ENCODE measurements around the gene TRABD2B. TPM values are rescaled to one million over a fixed set of nuclear protein-coding genes. Genes with fewer than 3 reads are reported as not detected.

TRABD2B gene
- total RNA-seq, 1 experiment from 2014 or later = not detected

DNA sequence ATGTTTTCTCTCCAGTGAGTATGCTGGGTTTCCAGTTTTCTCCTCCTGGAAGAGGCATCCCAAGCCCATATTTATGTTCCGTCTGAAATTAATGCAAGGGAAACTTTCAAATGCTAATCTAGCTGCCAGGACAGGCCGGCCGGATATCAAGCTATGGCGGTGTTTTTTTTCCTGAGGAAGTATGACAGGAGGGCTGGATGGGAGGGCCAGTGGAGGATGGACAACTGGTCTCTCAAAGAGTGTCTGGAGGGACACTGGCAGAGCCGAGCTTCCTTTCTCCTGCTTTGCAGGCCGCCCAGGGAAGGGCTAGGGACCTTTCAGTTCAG lies 212.7 kb downstream of the TRABD2B start:
- intact Hi-C loops (cut with micrococcal nuclease; ENCODE audit: unreplicated experiment) = no loop called here
- no peak for DNase-seq (ENCODE audit: low spot score)

DNA sequence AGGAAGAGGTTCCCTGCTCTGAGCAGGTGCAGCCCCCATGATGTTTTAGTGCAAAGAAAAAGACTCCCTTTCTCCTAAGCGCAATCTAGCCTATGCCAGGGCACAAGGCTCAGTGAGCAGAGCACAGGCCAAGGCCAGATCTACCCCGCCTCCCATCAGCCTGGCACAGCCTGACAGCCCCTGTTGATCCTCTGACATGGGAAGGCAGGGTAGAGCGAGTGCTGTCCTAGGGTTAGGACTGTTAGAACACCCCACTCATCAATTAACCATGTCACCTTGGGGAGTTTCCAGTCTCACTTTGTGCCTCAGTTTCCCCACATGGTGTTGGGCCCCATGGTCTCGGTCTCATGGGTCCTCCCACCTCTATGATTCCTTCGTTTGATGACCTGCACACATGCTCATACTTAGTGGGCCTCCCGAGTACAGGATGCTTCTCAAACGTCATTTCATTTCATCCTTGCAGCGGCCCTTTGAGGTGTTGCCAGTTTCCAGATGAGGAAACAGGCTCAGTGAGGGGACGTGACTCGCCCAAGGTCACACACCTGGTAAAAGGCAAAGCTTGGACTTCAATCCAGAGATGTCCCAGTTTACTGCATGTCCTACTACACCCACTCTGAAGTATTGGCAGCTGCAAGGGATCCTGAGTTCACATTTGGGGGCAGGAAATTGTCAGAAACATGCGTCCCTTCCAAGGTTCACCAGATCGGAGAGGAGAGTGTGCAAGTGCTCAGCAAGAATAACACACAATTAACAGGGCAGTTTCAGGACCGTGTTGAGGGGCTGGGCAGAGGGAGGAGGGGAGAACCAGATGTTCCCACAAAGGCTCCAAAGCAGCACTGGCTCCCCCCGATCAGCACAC lies 213.3 kb downstream of the TRABD2B start:
- Histone ChIP-seq H3K36me3 (ENCODE audit: insufficient read depth, low read length, poor library complexity, severe bottlenecking) (no peaks in the 10 kb centered on the region), H3K4me1 (ENCODE audit: insufficient read depth, low read length, poor library complexity, severe bottlenecking) (no peaks in the 10 kb centered on the region), H3K27me3 (replicated peaks; ENCODE audit: insufficient read depth, low read depth, low read length, poor library complexity) (peaks cover 16% of the 10 kb centered on the region), H3K27ac (ENCODE audit: low read depth, low read length, poor library complexity, severe bottlenecking) (no peak overlapping the region), H3K9me3 (ENCODE audit: low read depth, low read length, poor library complexity, severe bottlenecking) (no peaks in the 10 kb centered on the region), H3K4me3 (ENCODE audit: low read depth, low read length, poor library complexity, severe bottlenecking) (no peak overlapping the region)
- BruUV-seq (replicated peaks) = no TSS peak
- intact Hi-C loops (cut with micrococcal nuclease; ENCODE audit: unreplicated experiment) = no loop called here
- TF ChIP-seq, protein P1, sequence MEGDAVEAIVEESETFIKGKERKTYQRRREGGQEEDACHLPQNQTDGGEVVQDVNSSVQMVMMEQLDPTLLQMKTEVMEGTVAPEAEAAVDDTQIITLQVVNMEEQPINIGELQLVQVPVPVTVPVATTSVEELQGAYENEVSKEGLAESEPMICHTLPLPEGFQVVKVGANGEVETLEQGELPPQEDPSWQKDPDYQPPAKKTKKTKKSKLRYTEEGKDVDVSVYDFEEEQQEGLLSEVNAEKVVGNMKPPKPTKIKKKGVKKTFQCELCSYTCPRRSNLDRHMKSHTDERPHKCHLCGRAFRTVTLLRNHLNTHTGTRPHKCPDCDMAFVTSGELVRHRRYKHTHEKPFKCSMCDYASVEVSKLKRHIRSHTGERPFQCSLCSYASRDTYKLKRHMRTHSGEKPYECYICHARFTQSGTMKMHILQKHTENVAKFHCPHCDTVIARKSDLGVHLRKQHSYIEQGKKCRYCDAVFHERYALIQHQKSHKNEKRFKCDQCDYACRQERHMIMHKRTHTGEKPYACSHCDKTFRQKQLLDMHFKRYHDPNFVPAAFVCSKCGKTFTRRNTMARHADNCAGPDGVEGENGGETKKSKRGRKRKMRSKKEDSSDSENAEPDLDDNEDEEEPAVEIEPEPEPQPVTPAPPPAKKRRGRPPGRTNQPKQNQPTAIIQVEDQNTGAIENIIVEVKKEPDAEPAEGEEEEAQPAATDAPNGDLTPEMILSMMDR (conservative IDR thresholded peaks at IDR 0.05; ENCODE audit: low read depth, low read length) = no peak
- no peak for TF ChIP-seq EZH2 (IDR thresholded peaks at IDR 0.05; ENCODE audit: borderline replicate concordance, low read depth, low read length, poor library complexity, severe bottlenecking)
- CTCF ChIA-PET = no interaction called here
- no peak for DNase-seq (ENCODE audit: low spot score)
- POLR2A ChIA-PET (ENCODE audit: low non-redundant PET) = no interaction called here

More for the DNA sequence above, 212.7 kb downstream of the TRABD2B start:
- peaks cover 16% of the 10 kb centered on the region for H3K27me3 ChIP-seq (replicated peaks; ENCODE audit: insufficient read depth, low read depth, low read length, poor library complexity)
- POLR2A ChIA-PET (ENCODE audit: low non-redundant PET) = no interaction called here
- H3K4me3 ChIP-seq (ENCODE audit: low read depth, low read length, poor library complexity, severe bottlenecking) = no peak overlapping the region
- H3K9me3 ChIP-seq (ENCODE audit: low read depth, low read length, poor library complexity, severe bottlenecking) = no peaks in the 10 kb centered on the region
- TF ChIP-seq EZH2 (IDR thresholded peaks at IDR 0.05; ENCODE audit: borderline replicate concordance, low read depth, low read length, poor library complexity, severe bottlenecking) = no peak
- TF ChIP-seq, protein P1 (conservative IDR thresholded peaks at IDR 0.05; ENCODE audit: low read depth, low read length) = no peak
- no TSS peak for BruUV-seq (replicated peaks)
- H3K27ac ChIP-seq (ENCODE audit: low read depth, low read length, poor library complexity, severe bottlenecking) = no peak overlapping the region
- no peaks in the 10 kb centered on the region for H3K36me3 ChIP-seq (ENCODE audit: insufficient read depth, low read length, poor library complexity, severe bottlenecking)
- H3K4me1 ChIP-seq (ENCODE audit: insufficient read depth, low read length, poor library complexity, severe bottlenecking) = no peaks in the 10 kb centered on the region
- CTCF ChIA-PET = no interaction called here

DNA sequence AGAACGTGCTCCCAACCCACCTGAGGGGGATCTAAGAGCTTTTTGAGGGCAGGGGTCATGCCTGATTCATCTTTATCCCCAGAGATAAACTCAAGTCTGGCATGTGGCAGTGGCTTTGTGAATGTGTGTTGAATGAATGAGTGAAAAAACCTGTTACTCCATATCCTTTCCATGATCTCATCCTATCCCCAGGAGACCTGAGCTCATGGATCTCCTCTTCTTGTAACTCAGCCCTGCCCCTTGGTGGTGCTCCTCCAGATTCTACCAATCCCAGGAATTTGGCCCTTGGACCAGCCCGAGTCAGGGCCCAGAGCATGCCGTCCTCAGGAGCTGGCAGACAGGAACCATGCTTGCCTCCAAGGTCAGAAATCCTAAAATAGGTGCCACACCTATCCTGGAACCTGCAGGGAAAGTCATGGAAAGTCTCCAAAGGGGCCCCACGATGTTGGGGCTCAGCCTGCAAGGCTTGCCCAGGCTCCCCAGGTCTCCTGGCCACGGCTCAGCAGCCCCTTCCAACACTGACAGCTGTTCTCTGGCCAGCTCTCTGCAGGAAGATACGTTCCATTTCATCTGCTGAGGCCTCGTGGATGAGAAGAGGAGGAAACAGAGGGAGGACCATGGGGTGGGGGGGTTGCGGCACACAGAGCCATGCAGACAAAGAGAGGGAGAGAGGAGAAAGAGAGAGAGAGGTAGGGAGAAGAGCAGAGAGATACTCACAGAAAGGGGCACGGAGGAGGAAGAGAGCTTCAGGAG lies 214.6 kb downstream of the TRABD2B start:
- H3K9me3 ChIP-seq (ENCODE audit: low read depth, low read length, poor library complexity, severe bottlenecking) = no peaks in the 10 kb centered on the region
- H3K27me3 ChIP-seq (replicated peaks; ENCODE audit: insufficient read depth, low read depth, low read length, poor library complexity) = peaks cover 7% of the 10 kb centered on the region
- ChIA-PET POLR2A (ENCODE audit: low non-redundant PET) (no interaction called here), CTCF (no interaction called here)
- no peak overlapping the region for H3K4me3 ChIP-seq (ENCODE audit: low read depth, low read length, poor library complexity, severe bottlenecking)
- no peaks in the 10 kb centered on the region for H3K4me1 ChIP-seq (ENCODE audit: insufficient read depth, low read length, poor library complexity, severe bottlenecking)
- no peak for TF ChIP-seq EZH2 (IDR thresholded peaks at IDR 0.05; ENCODE audit: borderline replicate concordance, low read depth, low read length, poor library complexity, severe bottlenecking)
- TF ChIP-seq, protein P1 (conservative IDR thresholded peaks at IDR 0.05; ENCODE audit: low read depth, low read length) = no peak
- no peak overlapping the region for H3K27ac ChIP-seq (ENCODE audit: low read depth, low read length, poor library complexity, severe bottlenecking)
- no TSS peak for BruUV-seq (replicated peaks)
- intact Hi-C loops (cut with micrococcal nuclease; ENCODE audit: unreplicated experiment) = no loop called here
- no peaks in the 10 kb centered on the region for H3K36me3 ChIP-seq (ENCODE audit: insufficient read depth, low read length, poor library complexity, severe bottlenecking)
- no peak for DNase-seq (ENCODE audit: low spot score)

Data from A673 (cell line).